ENCODE measurements around the gene SPOPL. TPM values are rescaled to one million over a fixed set of nuclear protein-coding genes. Genes with fewer than 3 reads are reported as not detected.

The SPOPL gene
- total and polyA plus RNA-seq, 9 of the 15 experiments (the other 6 are each of a cell fraction or from before 2014, with no cell fraction given) = 0.53 to 6.1 (median 4.1) TPM

- CTCF ChIA-PET (ENCODE audit: low intra/inter-chr PET ratio) = no interaction called here
- 0% methylated on average over 2 of the region's 2 CpGs for WGBS (ENCODE audit: insufficient coverage, low coverage, missing lambda C conversion rate)
These were observed 118.9 kb downstream of the SPOPL start for GRCh38 chr2:138620431-138620830.

More at GRCh38 chr2:138620431-138620830, 118.9 kb downstream of the SPOPL start:
- TF ChIP-seq YY1 (IDR thresholded peaks at IDR 0.05; ENCODE audit: borderline replicate concordance in 1 of 3, control insufficient read depth in 1 of 3, extremely low read depth in 1 of 3, insufficient read depth in 3 of 3, insufficient read length in 1 of 3, insufficient replicate concordance in 2 of 3, low read depth in 1 of 3, low read length in 2 of 3) (no peak), MYNN (IDR thresholded peaks at IDR 0.05) (no peak), MYNN (CRISPR knock-in tag; IDR thresholded peaks at IDR 0.05) (no peak), ZSCAN29 (IDR thresholded peaks at IDR 0.05) (no peak), COPS2 (conservative IDR thresholded peaks at IDR 0.05) (no peak), ELF4 (CRISPR knock-in tag; IDR thresholded peaks at IDR 0.05) (no peak), ZBTB43 (CRISPR knock-in tag; IDR thresholded peaks at IDR 0.05) (no peak), ZFP36 (IDR thresholded peaks at IDR 0.05; ENCODE audit: low read depth, low read length, partially characterized antibody) (no peak), MXD1 (CRISPR knock-in tag; IDR thresholded peaks at IDR 0.05; ENCODE audit: borderline replicate concordance, poor library complexity, severe bottlenecking) (no peak)
- BruUV-seq (replicated peaks) = no TSS peak
- Histone ChIP-seq H4K20me1 (replicated peaks; ENCODE audit: control insufficient read depth, insufficient read depth, low read length) (no peaks in the 10 kb centered on the region; the same call in 1 of the 2 replicates), H3K9ac (ENCODE audit: insufficient read depth in 1 of 2, low read depth in 2 of 2, low read length in 2 of 2) (no peak overlapping the region), H3K27ac (ENCODE audit: extremely low read depth, low read depth, low read length) (no peak overlapping the region), H3K27me3 (ENCODE audit: control insufficient read depth in 2 of 2, insufficient read depth in 2 of 2, low read length in 2 of 2) (peaks cover 0 to 4% of the 10 kb centered on the region in 2 experiments; a peak in 2 of 5 replicates), H3K4me3 (no peak overlapping the region), H3K9me3 (replicated peaks; ENCODE audit: control insufficient read depth, insufficient read depth, low read depth, low read length) (no peaks in the 10 kb centered on the region), H2AFZ (ENCODE audit: low read depth, low read length) (no peak overlapping the region), H3K4me2 (ENCODE audit: insufficient read depth, low read length) (no peak overlapping the region), H3K36me3 (ENCODE audit: control insufficient read depth, insufficient read depth, low read length) (no peaks in the 10 kb centered on the region), H3K4me1 (replicated peaks in 1 of 2; ENCODE audit: control insufficient read depth in 2 of 2, insufficient read depth in 2 of 2, low read length in 2 of 2) (no peaks in the 10 kb centered on the region), H3K9me1 (ENCODE audit: control insufficient read depth, insufficient read depth, low read length) (no peaks in the 10 kb centered on the region), H3K79me2 (ENCODE audit: control insufficient read depth, insufficient read depth, low read length) (no peaks in the 10 kb centered on the region)
- in situ Hi-C loops (cut with MboI) (no loop called here), intact Hi-C loops (cut with micrococcal nuclease) (no loop called here)
- no peak for FAIRE-seq
- ATAC-seq = no peak
- POLR2A ChIA-PET = no interaction called here
- no peak for DNase-seq (ENCODE audit: extremely low read depth in 1 of 4, low spot score in 3 of 4)
